WI38 (cell line): ENCODE results near the gene CD86.

Experiments
- H3K4me3 ChIP-seq: 2 replicates; pipeline ENCODE4 v1.5.1; 2011; ENCODE audit warnings: low read depth, mild to moderate bottlenecking, control low read depth, low read length
- CTCF ChIP-seq: IDR thresholded peaks from 2 replicates; pipeline ENCODE4 v1.5.1; 2012; ENCODE audit warnings: low read depth, mild to moderate bottlenecking, control low read depth, low read length

CD86 gene

GRCh38 chr3:122060040-122060698 lies 5.0 kb downstream of the CD86 start:
- H3K4me3 ChIP-seq, result no peak overlapping the region
- TF ChIP-seq CTCF, result no peak

GRCh38 chr3:122063908-122064307 lies 8.7 kb downstream of the CD86 start:
- no peak overlapping the region for H3K4me3 ChIP-seq
- no peak for TF ChIP-seq CTCF

GRCh38 chr3:122064326-122064725 lies 9.2 kb downstream of the CD86 start:
- no peak overlapping the region for H3K4me3 ChIP-seq
- TF ChIP-seq CTCF, result no peak

- no peak for TF ChIP-seq CTCF
- no peak overlapping the region for H3K4me3 ChIP-seq
Measured at GRCh38 chr3:122066331-122067213, 11.4 kb downstream of the CD86 start.

- no peak for TF ChIP-seq CTCF
- H3K4me3 ChIP-seq, result no peak overlapping the region
Measured at GRCh38 chr3:122067214-122067550, 12.0 kb downstream of the CD86 start.

GRCh38 chr3:122067588-122068240 lies 12.6 kb downstream of the CD86 start:
- TF ChIP-seq CTCF, result no peak
- no peak overlapping the region for H3K4me3 ChIP-seq

- no peak for TF ChIP-seq CTCF
Measured at GRCh38 chr3:122074621-122075265, 19.6 kb downstream of the CD86 start.

More at GRCh38 chr3:122074621-122075265, 19.6 kb downstream of the CD86 start:
- H3K4me3 ChIP-seq, result no peak overlapping the region
